H1 (cell line): ENCODE data around the gene MAGI2. TPM values are rescaled to one million over a fixed set of nuclear protein-coding genes. Genes with fewer than 3 reads are reported as not detected.

ENCODE experiments used
- polyA plus RNA-seq, 7 experiments: library from polyadenylated mRNA; depleted of rRNA in 3 of 7; stranded (reverse) in 5 of 7; unstranded in 2 of 7; fragments of >200 nt in 5 of 7; fragments of 200-250 nt in 2 of 7; gene quantifications; 1 replicate in 5 of 7; 2 replicates in 1 of 7; 4 replicates in 1 of 7; pipeline versions ENCODE4 v1.2.1 to v1.2.3, GENCODE V29; 2011 to 2013; ENCODE audit warnings: missing spikeins in 2 of 7, mixed read lengths in 2 of 7
- total RNA-seq: library from RNA; stranded (reverse); fragmentation: NEBNext Ultra II Directional; extraction: Animal tissue kit (Norgen Biotek cat#: 25700); gene quantifications from 2 replicates; pipeline ENCODE4 v1.2.1, GENCODE V29; 2021
- TF ChIP-seq, protein P1 (sequence below): fragments of 300-600 bp; sonication (generic); IDR thresholded peaks from 2 replicates; pipeline ENCODE4 v1.7.1; 2012; ENCODE audit warnings: low read length, moderate library complexity, mild to moderate bottlenecking, inconsistent platforms; ENCODE audit not compliant: insufficient replicate concordance

Gene MAGI2
- total and polyA plus RNA-seq, 2 of the 8 experiments (the other 6 are each of a cell fraction or from before 2014, with no cell fraction given), result 6.0 to 27.3 TPM

DNA sequence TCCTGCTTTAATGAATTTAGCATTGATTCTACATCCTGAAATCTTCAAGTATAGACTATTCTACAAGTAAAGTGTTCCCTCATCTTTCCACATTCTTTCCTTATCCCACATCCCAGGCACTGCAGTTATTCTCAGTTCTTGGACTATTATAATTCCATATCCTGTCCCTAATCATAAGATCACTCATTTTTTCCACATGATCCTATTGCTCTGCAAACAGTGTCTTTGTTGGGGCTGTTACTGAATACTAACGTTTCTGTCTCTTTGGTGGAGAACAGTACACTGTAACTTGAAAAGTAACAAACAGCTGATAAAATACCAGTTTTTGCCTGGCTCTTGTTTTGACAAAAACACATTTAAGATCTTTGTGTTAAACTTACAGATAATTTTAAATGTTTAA is 769.9 kb downstream of the MAGI2 start (continued):
- TF ChIP-seq, protein P1, sequence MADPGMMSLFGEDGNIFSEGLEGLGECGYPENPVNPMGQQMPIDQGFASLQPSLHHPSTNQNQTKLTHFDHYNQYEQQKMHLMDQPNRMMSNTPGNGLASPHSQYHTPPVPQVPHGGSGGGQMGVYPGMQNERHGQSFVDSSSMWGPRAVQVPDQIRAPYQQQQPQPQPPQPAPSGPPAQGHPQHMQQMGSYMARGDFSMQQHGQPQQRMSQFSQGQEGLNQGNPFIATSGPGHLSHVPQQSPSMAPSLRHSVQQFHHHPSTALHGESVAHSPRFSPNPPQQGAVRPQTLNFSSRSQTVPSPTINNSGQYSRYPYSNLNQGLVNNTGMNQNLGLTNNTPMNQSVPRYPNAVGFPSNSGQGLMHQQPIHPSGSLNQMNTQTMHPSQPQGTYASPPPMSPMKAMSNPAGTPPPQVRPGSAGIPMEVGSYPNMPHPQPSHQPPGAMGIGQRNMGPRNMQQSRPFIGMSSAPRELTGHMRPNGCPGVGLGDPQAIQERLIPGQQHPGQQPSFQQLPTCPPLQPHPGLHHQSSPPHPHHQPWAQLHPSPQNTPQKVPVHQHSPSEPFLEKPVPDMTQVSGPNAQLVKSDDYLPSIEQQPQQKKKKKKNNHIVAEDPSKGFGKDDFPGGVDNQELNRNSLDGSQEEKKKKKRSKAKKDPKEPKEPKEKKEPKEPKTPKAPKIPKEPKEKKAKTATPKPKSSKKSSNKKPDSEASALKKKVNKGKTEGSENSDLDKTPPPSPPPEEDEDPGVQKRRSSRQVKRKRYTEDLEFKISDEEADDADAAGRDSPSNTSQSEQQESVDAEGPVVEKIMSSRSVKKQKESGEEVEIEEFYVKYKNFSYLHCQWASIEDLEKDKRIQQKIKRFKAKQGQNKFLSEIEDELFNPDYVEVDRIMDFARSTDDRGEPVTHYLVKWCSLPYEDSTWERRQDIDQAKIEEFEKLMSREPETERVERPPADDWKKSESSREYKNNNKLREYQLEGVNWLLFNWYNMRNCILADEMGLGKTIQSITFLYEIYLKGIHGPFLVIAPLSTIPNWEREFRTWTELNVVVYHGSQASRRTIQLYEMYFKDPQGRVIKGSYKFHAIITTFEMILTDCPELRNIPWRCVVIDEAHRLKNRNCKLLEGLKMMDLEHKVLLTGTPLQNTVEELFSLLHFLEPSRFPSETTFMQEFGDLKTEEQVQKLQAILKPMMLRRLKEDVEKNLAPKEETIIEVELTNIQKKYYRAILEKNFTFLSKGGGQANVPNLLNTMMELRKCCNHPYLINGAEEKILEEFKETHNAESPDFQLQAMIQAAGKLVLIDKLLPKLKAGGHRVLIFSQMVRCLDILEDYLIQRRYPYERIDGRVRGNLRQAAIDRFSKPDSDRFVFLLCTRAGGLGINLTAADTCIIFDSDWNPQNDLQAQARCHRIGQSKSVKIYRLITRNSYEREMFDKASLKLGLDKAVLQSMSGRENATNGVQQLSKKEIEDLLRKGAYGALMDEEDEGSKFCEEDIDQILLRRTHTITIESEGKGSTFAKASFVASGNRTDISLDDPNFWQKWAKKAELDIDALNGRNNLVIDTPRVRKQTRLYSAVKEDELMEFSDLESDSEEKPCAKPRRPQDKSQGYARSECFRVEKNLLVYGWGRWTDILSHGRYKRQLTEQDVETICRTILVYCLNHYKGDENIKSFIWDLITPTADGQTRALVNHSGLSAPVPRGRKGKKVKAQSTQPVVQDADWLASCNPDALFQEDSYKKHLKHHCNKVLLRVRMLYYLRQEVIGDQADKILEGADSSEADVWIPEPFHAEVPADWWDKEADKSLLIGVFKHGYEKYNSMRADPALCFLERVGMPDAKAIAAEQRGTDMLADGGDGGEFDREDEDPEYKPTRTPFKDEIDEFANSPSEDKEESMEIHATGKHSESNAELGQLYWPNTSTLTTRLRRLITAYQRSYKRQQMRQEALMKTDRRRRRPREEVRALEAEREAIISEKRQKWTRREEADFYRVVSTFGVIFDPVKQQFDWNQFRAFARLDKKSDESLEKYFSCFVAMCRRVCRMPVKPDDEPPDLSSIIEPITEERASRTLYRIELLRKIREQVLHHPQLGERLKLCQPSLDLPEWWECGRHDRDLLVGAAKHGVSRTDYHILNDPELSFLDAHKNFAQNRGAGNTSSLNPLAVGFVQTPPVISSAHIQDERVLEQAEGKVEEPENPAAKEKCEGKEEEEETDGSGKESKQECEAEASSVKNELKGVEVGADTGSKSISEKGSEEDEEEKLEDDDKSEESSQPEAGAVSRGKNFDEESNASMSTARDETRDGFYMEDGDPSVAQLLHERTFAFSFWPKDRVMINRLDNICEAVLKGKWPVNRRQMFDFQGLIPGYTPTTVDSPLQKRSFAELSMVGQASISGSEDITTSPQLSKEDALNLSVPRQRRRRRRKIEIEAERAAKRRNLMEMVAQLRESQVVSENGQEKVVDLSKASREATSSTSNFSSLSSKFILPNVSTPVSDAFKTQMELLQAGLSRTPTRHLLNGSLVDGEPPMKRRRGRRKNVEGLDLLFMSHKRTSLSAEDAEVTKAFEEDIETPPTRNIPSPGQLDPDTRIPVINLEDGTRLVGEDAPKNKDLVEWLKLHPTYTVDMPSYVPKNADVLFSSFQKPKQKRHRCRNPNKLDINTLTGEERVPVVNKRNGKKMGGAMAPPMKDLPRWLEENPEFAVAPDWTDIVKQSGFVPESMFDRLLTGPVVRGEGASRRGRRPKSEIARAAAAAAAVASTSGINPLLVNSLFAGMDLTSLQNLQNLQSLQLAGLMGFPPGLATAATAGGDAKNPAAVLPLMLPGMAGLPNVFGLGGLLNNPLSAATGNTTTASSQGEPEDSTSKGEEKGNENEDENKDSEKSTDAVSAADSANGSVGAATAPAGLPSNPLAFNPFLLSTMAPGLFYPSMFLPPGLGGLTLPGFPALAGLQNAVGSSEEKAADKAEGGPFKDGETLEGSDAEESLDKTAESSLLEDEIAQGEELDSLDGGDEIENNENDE, result no peak
- TF ChIP-seq, all 59 proteins: peak for 0
